K562 (cell line): ENCODE data around the gene SRCIN1. TPM values are rescaled to one million over a fixed set of nuclear protein-coding genes. Genes with fewer than 3 reads are reported as not detected.

Experiments used
- ATAC-seq: fragments of 200-7000 bp; cut with Tn5 transposase; 3 replicates; pipeline ENCODE4 v1.9.1; 2020; ENCODE audit warnings: moderate library complexity
- BruUV-seq: library from RNA; stranded (reverse); fragments of 400-500 nt; replicated peaks from 2 replicates; lab custom pipeline; 2021; lab: Mats Ljungman, UMichigan
- CTCF ChIA-PET: fragments of 300-600 bp; formaldehyde crosslinking; extraction: SDS; loops from one replicate; lab custom pipeline; 2021; ENCODE audit warnings: low intra/inter-chr PET ratio; lab: Yijun Ruan, JAX
- POLR2A ChIA-PET: fragments of 300-600, 350-650 bp; sonication (Branson Sonifier 250); formaldehyde crosslinking; extraction: SDS; loops from one replicate; lab custom pipeline; 2021; ENCODE audit warnings: antibody characterized with exemption, inconsistent platforms; lab: Yijun Ruan, JAX
- DNase-seq, 4 experiments: peaks; one replicate each; pipeline versions ENCODE4 v3.0.0 to v3.0.0-alpha.2; 2011 to 2018; ENCODE audit warnings: low spot score in 3 of 4, mixed read lengths in 3 of 4; ENCODE audit errors: extremely low read depth in 1 of 4
- FAIRE-seq: peaks from 2 replicates; lab custom pipeline; 2011; peaks lifted over from hg19 to GRCh38; lab: Jason Lieb, UNC
- H2AFZ ChIP-seq: 2 replicates; pipeline ENCODE4 v1.6.0; 2011; ENCODE audit warnings: low read depth, low read length, control low read depth, inconsistent platforms
- H3K27ac ChIP-seq: fragments of 200-600 bp; 3 replicates; pipeline ENCODE4 v1.8.0; 2011; ENCODE audit warnings: low read depth, mild to moderate bottlenecking, control low read depth, inconsistent platforms, low read length, moderate library complexity, mixed read lengths; ENCODE audit errors: extremely low read depth
- H3K27me3 ChIP-seq, 2 experiments: fragments of 300-600 bp in 1 of 2; 2 replicates in 1 of 2; 3 replicates in 1 of 2; pipeline versions ENCODE4 v1.6.0 to v1.8.0; 2011; ENCODE audit warnings: inconsistent platforms in 2 of 2, low read length in 2 of 2, mild to moderate bottlenecking in 1 of 2, mixed read lengths in 1 of 2, moderate library complexity in 1 of 2; ENCODE audit not compliant: control insufficient read depth in 2 of 2, insufficient read depth in 2 of 2
- H3K36me3 ChIP-seq: fragments of 300-600 bp; 3 replicates; pipeline ENCODE4 v1.8.0; 2011; ENCODE audit warnings: mild to moderate bottlenecking, low read length, inconsistent platforms; ENCODE audit not compliant: control insufficient read depth, insufficient read depth
- H3K4me1 ChIP-seq, 2 experiments: fragments of 200-600 bp in 1 of 2; replicated peaks in 1 of 2; 2 replicates in 1 of 2; 3 replicates in 1 of 2; pipeline versions ENCODE4 v1.5.1 to v1.8.0; 2011; ENCODE audit warnings: inconsistent platforms in 2 of 2, low read length in 2 of 2, mild to moderate bottlenecking in 1 of 2, mixed read lengths in 1 of 2, moderate library complexity in 1 of 2; ENCODE audit not compliant: control insufficient read depth in 2 of 2, insufficient read depth in 2 of 2
- H3K4me2 ChIP-seq: 2 replicates; pipeline ENCODE4 v1.6.1; 2011; ENCODE audit warnings: low read length, control low read depth, inconsistent platforms, mixed read lengths; ENCODE audit not compliant: insufficient read depth
- H3K4me3 ChIP-seq: fragments of 200-600 bp; sonication (generic), shearing (Covaris generic); 2 replicates; pipeline ENCODE4 v1.5.1; 2016; ENCODE audit warnings: control low read depth, inconsistent platforms
- H3K79me2 ChIP-seq: fragments of 200-600 bp; 3 replicates; pipeline ENCODE4 v1.8.0; 2011; ENCODE audit warnings: low read length, inconsistent platforms; ENCODE audit not compliant: control insufficient read depth, insufficient read depth
- H3K9ac ChIP-seq, 2 experiments: 2 replicates each; pipeline versions ENCODE4 v1.6.0 to v1.6.1; 2011; ENCODE audit warnings: low read depth in 2 of 2, low read length in 2 of 2, control low read depth in 1 of 2, inconsistent platforms in 1 of 2, mild to moderate bottlenecking in 1 of 2, mixed read lengths in 1 of 2; ENCODE audit not compliant: insufficient read depth in 1 of 2
- H3K9me1 ChIP-seq: one replicate; pipeline ENCODE4 v1.6.0; 2011; ENCODE audit warnings: inconsistent platforms, mild to moderate bottlenecking, low read length, moderate library complexity; ENCODE audit not compliant: control insufficient read depth, insufficient read depth
- H3K9me3 ChIP-seq: replicated peaks from 2 replicates; pipeline ENCODE4 v1.5.1; 2011; ENCODE audit warnings: low read depth, low read length, inconsistent platforms; ENCODE audit not compliant: control insufficient read depth, insufficient read depth
- H4K20me1 ChIP-seq: replicated peaks from 2 replicates; pipeline ENCODE4 v1.6.1; 2011; ENCODE audit warnings: low read length, inconsistent platforms, mixed read lengths; ENCODE audit not compliant: control insufficient read depth, insufficient read depth
- FUS ChIP-seq: fragments of 200-400 bp; formaldehyde crosslinking; optimal IDR thresholded peaks from 2 replicates; pipeline ENCODE3; 2017; ENCODE audit warnings: low read depth, low read length
- NFE2 ChIP-seq: IDR thresholded peaks from 2 replicates; pipeline ENCODE4 v1.6.1; 2014; ENCODE audit warnings: antibody characterized with exemption, low read depth
- NR2C2 ChIP-seq, 2 experiments: fragments of 200-800 bp in 1 of 2; sonication (Bioruptor generic) in 1 of 2; sonication (generic) in 1 of 2; formaldehyde crosslinking in 1 of 2; IDR thresholded peaks; 2 replicates each; pipeline versions ENCODE4 v1.6.1 to v1.8.0; 2016 to 2022; ENCODE audit warnings: mild to moderate bottlenecking in 1 of 2, missing compliant biosample characterization in 1 of 2, missing genetic modification characterization in 1 of 2, missing genetic modification reagents in 1 of 2
- PML ChIP-seq: IDR thresholded peaks from 2 replicates; pipeline ENCODE4 v1.6.1; 2012; ENCODE audit warnings: low read length, inconsistent platforms
- SMARCA5 ChIP-seq: fragments of 450-650 bp; IDR thresholded peaks from 2 replicates; pipeline ENCODE4 v1.6.1; 2016
- ZNF76 ChIP-seq: fragments of 250-450 bp; sonication (Bioruptor Pico); IDR thresholded peaks from 2 replicates; pipeline ENCODE4 v1.4.0; 2020; ENCODE audit warnings: mild to moderate bottlenecking, moderate library complexity, borderline replicate concordance
- WGBS: fragments of 100-300 bp; shearing (Covaris generic); methylation state at CpG from one replicate; pipeline ENCODE4 v1.1.6; 2016; ENCODE audit warnings: low coverage, mixed read lengths; ENCODE audit not compliant: insufficient coverage; ENCODE audit errors: missing lambda C conversion rate; 5-methylcytosine and 5-hydroxymethylcytosine counted together
- in situ Hi-C: fragments of 300-500 bp; cut with MboI; formaldehyde crosslinking; loops from 4 replicates; pipeline ENCODE4 v1.15.0; 2018; ENCODE audit warnings: inconsistent platforms, mixed read lengths
- intact Hi-C: fragments of 100-400 bp; cut with micrococcal nuclease; formaldehyde crosslinking; loops from 2 replicates; pipeline ENCODE4 v1.14.2; 2022
- polyA plus RNA-seq, 8 experiments: library from polyadenylated mRNA; depleted of rRNA in 4 of 8; stranded (reverse) in 5 of 8; unstranded in 3 of 8; fragments of >200 nt; fragmentation: Nextera tagmentation in 2 of 8; fragmentation: Illumina TruSeq in 1 of 8; extraction: Ambion mirVana in 2 of 8; extraction: Trizol in 1 of 8; gene quantifications; 2 replicates each; pipeline versions ENCODE4 v1.2.1 to v1.2.3, GENCODE V29; 2011 to 2014; ENCODE audit warnings: inconsistent platforms in 1 of 8, missing spikeins in 1 of 8
- total RNA-seq, 7 experiments: library from RNA; depleted of rRNA in 6 of 7; stranded (reverse); fragments of >200 nt in 6 of 7; fragmentation: Illumina TruSeq in 2 of 7; extraction: Trizol in 2 of 7; gene quantifications; 2 replicates each; pipeline versions ENCODE4 v1.2.1 to v1.2.3, GENCODE V29; 2011 to 2021; ENCODE audit warnings: low replicate concordance in 1 of 7
- TF ChIP-seq, protein P1 (sequence below): fragments of 200-400 bp; formaldehyde crosslinking; IDR thresholded peaks from 2 replicates; pipeline ENCODE4 v1.6.1; 2017; ENCODE audit warnings: mild to moderate bottlenecking, low read depth, low read length, moderate library complexity
- TF ChIP-seq, protein P2 (sequence below): fragments of 250-450 bp; sonication (Bioruptor Pico); IDR thresholded peaks from 2 replicates; pipeline ENCODE4 v1.8.0; 2022; ENCODE audit warnings: inconsistent platforms, mild to moderate bottlenecking, moderate library complexity, borderline replicate concordance
- TF ChIP-seq, protein P3 (sequence below): fragments of 450-650 bp; IDR thresholded peaks from 2 replicates; pipeline ENCODE4 v1.6.1; 2016; ENCODE audit warnings: low read depth

The SRCIN1 gene
- total and polyA plus RNA-seq, 9 of the 15 experiments (the other 6 are each of a cell fraction or from before 2014, with no cell fraction given) = 0.09 to 0.33 (median 0.13) TPM; not detected in 6

DNA sequence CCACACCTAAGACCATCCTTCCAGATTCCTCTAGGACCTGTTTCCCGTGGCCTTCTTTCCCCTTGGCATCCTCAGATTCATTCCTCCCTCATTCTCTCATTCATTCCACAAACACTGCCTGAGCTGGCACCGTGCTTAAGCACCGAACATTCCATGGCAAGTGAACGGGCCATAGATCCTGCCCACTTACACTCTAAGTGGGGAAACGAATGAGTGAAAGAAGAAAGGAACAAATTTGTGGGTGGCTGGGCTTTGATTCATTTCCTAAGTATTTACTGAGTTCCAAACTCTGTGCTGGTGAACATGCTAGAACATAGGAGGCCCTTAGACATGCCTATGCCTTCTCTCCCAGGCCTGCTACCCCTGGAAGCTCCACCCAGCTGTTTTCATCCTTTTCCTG lies 30.0 kb downstream of the SRCIN1 start (continued):
- TF ChIP-seq, protein P1, sequence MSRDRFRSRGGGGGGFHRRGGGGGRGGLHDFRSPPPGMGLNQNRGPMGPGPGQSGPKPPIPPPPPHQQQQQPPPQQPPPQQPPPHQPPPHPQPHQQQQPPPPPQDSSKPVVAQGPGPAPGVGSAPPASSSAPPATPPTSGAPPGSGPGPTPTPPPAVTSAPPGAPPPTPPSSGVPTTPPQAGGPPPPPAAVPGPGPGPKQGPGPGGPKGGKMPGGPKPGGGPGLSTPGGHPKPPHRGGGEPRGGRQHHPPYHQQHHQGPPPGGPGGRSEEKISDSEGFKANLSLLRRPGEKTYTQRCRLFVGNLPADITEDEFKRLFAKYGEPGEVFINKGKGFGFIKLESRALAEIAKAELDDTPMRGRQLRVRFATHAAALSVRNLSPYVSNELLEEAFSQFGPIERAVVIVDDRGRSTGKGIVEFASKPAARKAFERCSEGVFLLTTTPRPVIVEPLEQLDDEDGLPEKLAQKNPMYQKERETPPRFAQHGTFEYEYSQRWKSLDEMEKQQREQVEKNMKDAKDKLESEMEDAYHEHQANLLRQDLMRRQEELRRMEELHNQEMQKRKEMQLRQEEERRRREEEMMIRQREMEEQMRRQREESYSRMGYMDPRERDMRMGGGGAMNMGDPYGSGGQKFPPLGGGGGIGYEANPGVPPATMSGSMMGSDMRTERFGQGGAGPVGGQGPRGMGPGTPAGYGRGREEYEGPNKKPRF = no peak
- TF ChIP-seq NFE2 (no peak), FUS (no peak), NR2C2 (CRISPR knock-in tag; IDR thresholded peaks at IDR 0.05) (no peak), NR2C2 (tag; IDR thresholded peaks at IDR 0.05) (no peak), ZNF76 (CRISPR knock-in tag) (no peak)

DNA sequence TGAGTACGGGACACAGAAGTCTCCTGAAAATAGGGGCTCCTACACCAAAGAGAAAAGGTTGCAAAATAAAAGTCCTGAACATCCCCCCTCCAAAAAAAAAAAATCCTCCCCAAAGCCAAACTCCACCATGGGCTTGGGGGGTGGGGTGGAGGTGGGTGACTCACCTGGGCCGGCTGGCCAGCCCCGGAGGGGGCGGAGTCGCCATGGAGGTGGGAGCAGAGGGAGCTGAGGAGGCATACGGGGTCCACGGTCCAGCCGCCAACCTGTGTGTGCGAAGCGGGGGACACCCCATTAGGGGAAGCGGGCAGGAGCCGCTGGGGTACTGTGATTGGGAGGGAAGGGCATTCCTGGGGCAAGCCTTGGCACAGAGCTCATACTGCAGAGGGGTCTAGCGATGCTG lies 31.0 kb downstream of the SRCIN1 start:
- Histone ChIP-seq H3K9me3 (no peaks in the 10 kb centered on the region), H3K4me1 (peaks cover 0 to 30% of the 10 kb centered on the region in 2 experiments; a peak in 3 of 5 replicates), H3K9ac (no peak overlapping the region), H3K4me3 (no peak overlapping the region), H3K4me2 (no peak overlapping the region), H3K79me2 (no peaks in the 10 kb centered on the region), H3K27me3 (peaks cover 50 to 90% of the 10 kb centered on the region in 2 experiments; a peak in 4 of 5 replicates), H2AFZ (no peak overlapping the region), H3K9me1 (no peaks in the 10 kb centered on the region), H3K36me3 (no peaks in the 10 kb centered on the region), H4K20me1 (peaks cover 35% of the 10 kb centered on the region), H3K27ac (no peak overlapping the region)
- 2% methylated on average over 13 of the region's 13 CpGs for WGBS
- POLR2A ChIA-PET = interaction anchor here (0.6 to 0.9 kb wide), 2 partner anchors 14 to 15 kb away, joined by 3 to 5 read pairs; no protein-coding TSS in a partner anchor
- BruUV-seq = no TSS peak
- in situ Hi-C loops (loop anchor here (10.0 kb wide), 1 partner anchor 140 kb away; no protein-coding TSS in a partner anchor), intact Hi-C loops (no loop called here)
- no peak for FAIRE-seq
- DNase-seq = no peak
- CTCF ChIA-PET = no interaction called here
- no peak for ATAC-seq
- TF ChIP-seq, protein P2, sequence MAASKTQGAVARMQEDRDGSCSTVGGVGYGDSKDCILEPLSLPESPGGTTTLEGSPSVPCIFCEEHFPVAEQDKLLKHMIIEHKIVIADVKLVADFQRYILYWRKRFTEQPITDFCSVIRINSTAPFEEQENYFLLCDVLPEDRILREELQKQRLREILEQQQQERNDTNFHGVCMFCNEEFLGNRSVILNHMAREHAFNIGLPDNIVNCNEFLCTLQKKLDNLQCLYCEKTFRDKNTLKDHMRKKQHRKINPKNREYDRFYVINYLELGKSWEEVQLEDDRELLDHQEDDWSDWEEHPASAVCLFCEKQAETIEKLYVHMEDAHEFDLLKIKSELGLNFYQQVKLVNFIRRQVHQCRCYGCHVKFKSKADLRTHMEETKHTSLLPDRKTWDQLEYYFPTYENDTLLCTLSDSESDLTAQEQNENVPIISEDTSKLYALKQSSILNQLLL = no peak
- no peak for TF ChIP-seq PML
- TF ChIP-seq SMARCA5 = no peak
- TF ChIP-seq, protein P3, sequence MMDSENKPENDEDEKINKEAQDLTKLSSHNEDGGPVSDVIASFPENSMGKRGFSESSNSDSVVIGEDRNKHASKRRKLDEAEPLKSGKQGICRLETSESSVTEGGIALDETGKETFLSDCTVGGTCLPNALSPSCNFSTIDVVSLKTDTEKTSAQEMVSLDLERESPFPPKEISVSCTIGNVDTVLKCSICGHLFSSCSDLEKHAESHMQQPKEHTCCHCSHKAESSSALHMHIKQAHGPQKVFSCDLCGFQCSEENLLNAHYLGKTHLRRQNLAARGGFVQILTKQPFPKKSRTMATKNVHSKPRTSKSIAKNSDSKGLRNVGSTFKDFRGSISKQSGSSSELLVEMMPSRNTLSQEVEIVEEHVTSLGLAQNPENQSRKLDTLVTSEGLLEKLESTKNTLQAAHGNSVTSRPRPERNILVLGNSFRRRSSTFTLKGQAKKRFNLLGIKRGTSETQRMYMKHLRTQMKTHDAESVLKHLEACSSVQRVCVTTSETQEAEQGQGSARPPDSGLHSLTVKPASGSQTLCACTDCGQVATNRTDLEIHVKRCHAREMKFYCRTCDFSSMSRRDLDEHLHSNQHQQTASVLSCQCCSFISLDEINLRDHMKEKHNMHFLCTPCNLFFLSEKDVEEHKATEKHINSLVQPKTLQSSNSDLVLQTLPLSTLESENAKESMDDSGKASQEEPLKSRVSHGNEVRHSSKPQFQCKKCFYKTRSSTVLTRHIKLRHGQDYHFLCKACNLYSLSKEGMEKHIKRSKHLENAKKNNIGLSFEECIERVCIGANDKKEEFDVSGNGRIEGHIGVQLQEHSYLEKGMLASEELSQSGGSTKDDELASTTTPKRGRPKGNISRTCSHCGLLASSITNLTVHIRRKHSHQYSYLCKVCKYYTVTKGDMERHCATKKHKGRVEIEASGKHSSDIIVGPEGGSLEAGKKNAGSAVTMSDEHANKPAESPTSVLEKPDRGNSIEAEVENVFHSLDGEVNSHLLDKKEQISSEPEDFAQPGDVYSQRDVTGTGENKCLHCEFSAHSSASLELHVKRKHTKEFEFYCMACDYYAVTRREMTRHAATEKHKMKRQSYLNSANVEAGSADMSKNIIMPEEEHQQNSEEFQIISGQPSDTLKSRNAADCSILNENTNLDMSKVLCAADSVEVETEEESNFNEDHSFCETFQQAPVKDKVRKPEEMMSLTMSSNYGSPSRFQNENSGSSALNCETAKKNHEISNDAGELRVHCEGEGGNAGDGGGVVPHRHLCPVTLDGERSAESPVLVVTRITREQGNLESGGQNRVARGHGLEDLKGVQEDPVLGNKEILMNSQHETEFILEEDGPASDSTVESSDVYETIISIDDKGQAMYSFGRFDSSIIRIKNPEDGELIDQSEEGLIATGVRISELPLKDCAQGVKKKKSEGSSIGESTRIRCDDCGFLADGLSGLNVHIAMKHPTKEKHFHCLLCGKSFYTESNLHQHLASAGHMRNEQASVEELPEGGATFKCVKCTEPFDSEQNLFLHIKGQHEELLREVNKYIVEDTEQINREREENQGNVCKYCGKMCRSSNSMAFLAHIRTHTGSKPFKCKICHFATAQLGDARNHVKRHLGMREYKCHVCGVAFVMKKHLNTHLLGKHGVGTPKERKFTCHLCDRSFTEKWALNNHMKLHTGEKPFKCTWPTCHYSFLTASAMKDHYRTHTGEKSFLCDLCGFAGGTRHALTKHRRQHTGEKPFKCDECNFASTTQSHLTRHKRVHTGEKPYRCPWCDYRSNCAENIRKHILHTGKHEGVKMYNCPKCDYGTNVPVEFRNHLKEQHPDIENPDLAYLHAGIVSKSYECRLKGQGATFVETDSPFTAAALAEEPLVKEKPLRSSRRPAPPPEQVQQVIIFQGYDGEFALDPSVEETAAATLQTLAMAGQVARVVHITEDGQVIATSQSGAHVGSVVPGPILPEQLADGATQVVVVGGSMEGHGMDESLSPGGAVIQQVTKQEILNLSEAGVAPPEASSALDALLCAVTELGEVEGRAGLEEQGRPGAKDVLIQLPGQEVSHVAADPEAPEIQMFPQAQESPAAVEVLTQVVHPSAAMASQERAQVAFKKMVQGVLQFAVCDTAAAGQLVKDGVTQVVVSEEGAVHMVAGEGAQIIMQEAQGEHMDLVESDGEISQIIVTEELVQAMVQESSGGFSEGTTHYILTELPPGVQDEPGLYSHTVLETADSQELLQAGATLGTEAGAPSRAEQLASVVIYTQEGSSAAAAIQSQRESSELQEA = no peak
